Fibroblast of lung (primary cell): ENCODE results near the gene DRC7. TPM values are rescaled to one million over a fixed set of nuclear protein-coding genes. Genes with fewer than 3 reads are reported as not detected.

ENCODE experiments used
- DNase-seq, 2 donors: peaks; one replicate each; pipeline versions ENCODE4 v3.0.0 to v3.0.0-alpha.2; 2010; ENCODE audit warnings: low read depth in 2 of 2
- H2AFZ ChIP-seq: 2 replicates; pipeline ENCODE4 v1.5.1; 2012; ENCODE audit warnings: low read length, control low read depth, inconsistent platforms
- H3K27ac ChIP-seq: 2 replicates; pipeline ENCODE4 v1.5.1; 2011; ENCODE audit warnings: low read length, control low read depth; ENCODE audit not compliant: insufficient read depth
- H3K27me3 ChIP-seq: 2 replicates; pipeline ENCODE4 v1.5.1; 2011; ENCODE audit warnings: mild to moderate bottlenecking, low read length; ENCODE audit not compliant: control insufficient read depth, insufficient read depth
- H3K36me3 ChIP-seq: 2 replicates; pipeline ENCODE4 v1.5.1; 2011; ENCODE audit warnings: low read length; ENCODE audit not compliant: control insufficient read depth, insufficient read depth
- H3K4me1 ChIP-seq: 2 replicates; pipeline ENCODE4 v1.5.1; 2011; ENCODE audit warnings: low read length; ENCODE audit not compliant: control insufficient read depth, insufficient read depth; ENCODE audit errors: extremely low read depth
- H3K4me2 ChIP-seq: 2 replicates; pipeline ENCODE4 v1.5.1; 2011; ENCODE audit warnings: low read length, control low read depth; ENCODE audit not compliant: insufficient read depth; ENCODE audit errors: extremely low read depth
- H3K4me3 ChIP-seq, 4 experiments: fragments of 200-600 bp in 1 of 4; sonication (generic) in 1 of 4; replicated peaks in 1 of 4; 2 replicates each; pipeline ENCODE4 v1.5.1; 2011 to 2016; ENCODE audit warnings: low read length in 4 of 4, low read depth in 3 of 4, mild to moderate bottlenecking in 3 of 4, control low read depth in 2 of 4, inconsistent platforms in 1 of 4, mixed read lengths in 1 of 4; ENCODE audit not compliant: insufficient read depth in 1 of 4; ENCODE audit errors: control extremely low read depth in 1 of 4
- H3K79me2 ChIP-seq: 2 replicates; pipeline ENCODE4 v1.5.1; 2012; ENCODE audit warnings: mild to moderate bottlenecking, low read length, inconsistent platforms; ENCODE audit not compliant: control insufficient read depth, insufficient read depth
- H3K9ac ChIP-seq: 2 replicates; pipeline ENCODE4 v1.5.1; 2011; ENCODE audit warnings: mild to moderate bottlenecking, low read length, control low read depth; ENCODE audit not compliant: insufficient read depth
- H3K9me3 ChIP-seq: 2 replicates; pipeline ENCODE4 v1.5.1; 2012; ENCODE audit warnings: low read depth, low read length; ENCODE audit not compliant: control insufficient read depth, insufficient read depth
- H4K20me1 ChIP-seq: 2 replicates; pipeline ENCODE4 v1.5.1; 2011; ENCODE audit warnings: low read length; ENCODE audit not compliant: control insufficient read depth, insufficient read depth; ENCODE audit errors: extremely low read depth
- CTCF ChIP-seq, 2 donors: IDR thresholded peaks in 1 of 2; conservative IDR thresholded peaks in 1 of 2; 1 replicate in 1 of 2; 2 replicates in 1 of 2; pipeline ENCODE4 v1.5.1; 2011 to 2012; ENCODE audit warnings: low read length in 2 of 2, control low read depth in 1 of 2, inconsistent platforms in 1 of 2, low read depth in 1 of 2, mild to moderate bottlenecking in 1 of 2
- EZH2 ChIP-seq: IDR thresholded peaks from 2 replicates; pipeline ENCODE4 v1.5.1; 2012; ENCODE audit warnings: low read length, control low read depth, mild to moderate bottlenecking; ENCODE audit errors: missing control alignments
- polyA plus RNA-seq, 2 donors: library from polyadenylated mRNA; depleted of rRNA in 1 of 2; stranded (reverse) in 1 of 2; unstranded in 1 of 2; fragments of >200 nt; gene quantifications; 2 replicates each; pipeline ENCODE4 v1.2.1, GENCODE V29; 2011 to 2012; ENCODE audit warnings: missing spikeins in 1 of 2
- total RNA-seq: library from RNA; depleted of rRNA; stranded (reverse); fragments of >200 nt; gene quantifications from 2 replicates; pipeline ENCODE4 v1.2.1, GENCODE V29; 2014

Gene DRC7
- total and polyA plus RNA-seq, 2 donors (not counting 1 experiment from before 2014, with no cell fraction given): not detected

GRCh38 chr16:57766714-57767348, 72.2 kb downstream of the DRC7 start:
- DNase-seq: no peak
- H3K9me3 ChIP-seq: no peaks in the 10 kb centered on the region
- H3K4me1 ChIP-seq: peaks cover 7% of the 10 kb centered on the region
- no peak for TF ChIP-seq EZH2
- no peak for TF ChIP-seq CTCF (conservative IDR thresholded peaks at IDR 0.05 in 1 of 2, IDR thresholded peaks at IDR 0.05 in 1 of 2; ENCODE audit: low read depth in 1 of 2, low read length in 2 of 2)
- no peak overlapping the region for H3K4me3 ChIP-seq
- H3K79me2 ChIP-seq: no peaks in the 10 kb centered on the region
- no peak overlapping the region for H2AFZ ChIP-seq
- no peaks in the 10 kb centered on the region for H4K20me1 ChIP-seq
- H3K27me3 ChIP-seq: no peaks in the 10 kb centered on the region
- H3K4me2 ChIP-seq: no peak overlapping the region
- no peak overlapping the region for H3K27ac ChIP-seq
- H3K36me3 ChIP-seq: peaks cover 23% of the 10 kb centered on the region
- H3K9ac ChIP-seq: no peak overlapping the region

GRCh38 chr16:57769541-57770145, 75.0 kb downstream of the DRC7 start:
- Histone ChIP-seq H2AFZ (no peak overlapping the region), H3K79me2 (no peaks in the 10 kb centered on the region), H3K36me3 (peaks cover 20% of the 10 kb centered on the region), H3K27me3 (no peaks in the 10 kb centered on the region), H3K4me3 (no peak overlapping the region), H3K9me3 (no peaks in the 10 kb centered on the region), H3K9ac (no peak overlapping the region), H3K27ac (no peak overlapping the region), H4K20me1 (no peaks in the 10 kb centered on the region), H3K4me1 (no peaks in the 10 kb centered on the region), H3K4me2 (no peak overlapping the region)
- no peak for DNase-seq
- no peak for TF ChIP-seq EZH2
- no peak for TF ChIP-seq CTCF (conservative IDR thresholded peaks at IDR 0.05 in 1 of 2, IDR thresholded peaks at IDR 0.05 in 1 of 2; ENCODE audit: low read depth in 1 of 2, low read length in 2 of 2)

- no peak overlapping the region for H3K27ac ChIP-seq
- no peaks in the 10 kb centered on the region for H3K79me2 ChIP-seq
- H3K27me3 ChIP-seq: no peaks in the 10 kb centered on the region
- H4K20me1 ChIP-seq: no peaks in the 10 kb centered on the region
- H3K4me1 ChIP-seq: no peaks in the 10 kb centered on the region
- TF ChIP-seq EZH2 (no peak), CTCF (conservative IDR thresholded peaks at IDR 0.05 in 1 of 2, IDR thresholded peaks at IDR 0.05 in 1 of 2; ENCODE audit: low read depth in 1 of 2, low read length in 2 of 2) (no peak)
- H2AFZ ChIP-seq: no peak overlapping the region
- H3K36me3 ChIP-seq: peaks cover 17% of the 10 kb centered on the region
- no peak overlapping the region for H3K4me2 ChIP-seq
- H3K9me3 ChIP-seq: no peaks in the 10 kb centered on the region
- no peak overlapping the region for H3K9ac ChIP-seq
- no peak overlapping the region for H3K4me3 ChIP-seq
- DNase-seq: no peak
These were observed 75.8 kb downstream of the DRC7 start for GRCh38 chr16:57770361-57770760.
